Activated CD4-positive, alpha-beta T cell treated with anti-CD3 and anti-CD28 coated beads, Interleukin-2, Interleukin-6, amounts not matched to agents 100 ng/mL and 50 ng/mL, durations not matched to agents 16 hours and 8 hours (primary cell): ENCODE results near the gene GARIN5A.
A peak's percentile ranks its signal among the peaks of the same experiment; 100 is the strongest.

Source experiments
- DNase-seq: peaks from one replicate; pipeline ENCODE4 v3.0.0-alpha.2; 2020

Gene GARIN5A

DNA sequence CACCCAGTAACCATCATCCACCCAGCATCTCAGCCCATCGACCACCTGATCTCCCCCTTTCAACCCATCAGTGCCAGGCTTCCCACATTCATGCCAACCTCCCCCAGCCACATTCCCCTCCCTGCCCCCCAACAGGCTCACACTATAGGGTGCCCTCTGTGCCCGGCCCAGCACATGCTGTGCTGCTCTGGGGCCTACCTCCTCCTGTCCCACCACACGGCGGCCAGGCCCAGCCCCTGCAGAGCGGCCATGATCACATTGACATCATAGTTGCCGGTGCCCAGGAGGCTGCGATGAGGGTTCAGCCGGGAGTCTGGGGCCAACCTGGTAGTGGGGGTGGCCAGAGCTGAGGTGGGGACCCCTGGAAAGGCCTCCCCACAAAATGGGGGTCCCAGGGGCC lies 30.7 kb upstream of the GARIN5A start:
- no peak for DNase-seq

DNA sequence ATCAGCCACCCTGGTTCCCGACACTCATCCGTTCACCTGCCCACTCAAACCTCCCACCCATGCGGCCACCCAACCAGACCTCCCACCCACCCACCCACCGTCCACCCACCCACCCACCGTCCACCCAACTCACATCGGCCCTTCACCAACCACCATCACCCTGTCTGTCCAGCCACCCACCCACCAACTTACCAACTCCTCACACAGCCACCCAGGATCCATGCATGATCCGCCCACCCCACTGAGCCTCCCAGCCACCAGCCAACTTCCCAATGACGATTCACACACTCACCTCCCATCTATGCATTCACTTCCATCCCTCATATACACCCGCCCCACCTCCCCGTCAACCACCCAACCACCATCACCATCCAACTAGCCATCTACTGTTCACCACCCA lies 30.1 kb upstream of the GARIN5A start:
- DNase-seq = no peak

DNA sequence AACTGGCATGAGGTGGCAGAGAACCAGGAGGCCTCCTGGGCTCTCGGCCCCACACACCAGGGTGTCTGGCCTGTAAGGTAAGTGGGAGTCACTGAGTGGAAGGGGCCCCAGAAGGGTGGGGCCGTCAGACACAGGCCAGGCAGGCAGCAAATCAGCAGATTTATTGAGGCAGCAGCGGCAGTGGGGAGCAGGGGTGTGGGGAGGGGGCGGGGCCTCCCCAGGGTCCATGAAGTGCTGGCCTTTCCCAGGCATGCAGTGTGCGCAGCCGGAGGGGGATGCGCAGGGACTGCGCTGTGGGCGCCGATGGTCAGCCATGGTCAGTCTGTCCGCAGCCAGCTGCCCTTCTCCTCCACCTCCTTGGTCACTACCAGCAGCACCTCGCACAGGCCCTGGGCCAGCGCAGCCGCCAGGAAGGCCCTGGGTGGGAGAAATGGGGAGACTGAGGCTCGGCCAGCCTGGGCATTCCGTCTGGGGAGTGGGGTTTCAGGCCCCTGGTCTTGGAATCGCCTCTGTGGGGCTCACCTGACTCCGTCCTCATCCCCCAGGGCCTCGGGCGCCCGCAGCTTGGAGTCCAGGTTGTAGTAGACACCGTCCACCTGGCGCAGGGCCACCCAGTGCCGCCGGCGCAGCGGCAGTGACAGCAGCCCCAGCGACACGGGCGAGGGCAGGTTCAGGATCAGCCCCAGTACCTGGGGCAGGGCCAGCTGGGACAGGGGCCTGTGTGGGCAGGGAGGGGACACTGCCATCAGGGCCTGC lies 29.4 kb upstream of the GARIN5A start:
- DNase-seq = no peak

DNA sequence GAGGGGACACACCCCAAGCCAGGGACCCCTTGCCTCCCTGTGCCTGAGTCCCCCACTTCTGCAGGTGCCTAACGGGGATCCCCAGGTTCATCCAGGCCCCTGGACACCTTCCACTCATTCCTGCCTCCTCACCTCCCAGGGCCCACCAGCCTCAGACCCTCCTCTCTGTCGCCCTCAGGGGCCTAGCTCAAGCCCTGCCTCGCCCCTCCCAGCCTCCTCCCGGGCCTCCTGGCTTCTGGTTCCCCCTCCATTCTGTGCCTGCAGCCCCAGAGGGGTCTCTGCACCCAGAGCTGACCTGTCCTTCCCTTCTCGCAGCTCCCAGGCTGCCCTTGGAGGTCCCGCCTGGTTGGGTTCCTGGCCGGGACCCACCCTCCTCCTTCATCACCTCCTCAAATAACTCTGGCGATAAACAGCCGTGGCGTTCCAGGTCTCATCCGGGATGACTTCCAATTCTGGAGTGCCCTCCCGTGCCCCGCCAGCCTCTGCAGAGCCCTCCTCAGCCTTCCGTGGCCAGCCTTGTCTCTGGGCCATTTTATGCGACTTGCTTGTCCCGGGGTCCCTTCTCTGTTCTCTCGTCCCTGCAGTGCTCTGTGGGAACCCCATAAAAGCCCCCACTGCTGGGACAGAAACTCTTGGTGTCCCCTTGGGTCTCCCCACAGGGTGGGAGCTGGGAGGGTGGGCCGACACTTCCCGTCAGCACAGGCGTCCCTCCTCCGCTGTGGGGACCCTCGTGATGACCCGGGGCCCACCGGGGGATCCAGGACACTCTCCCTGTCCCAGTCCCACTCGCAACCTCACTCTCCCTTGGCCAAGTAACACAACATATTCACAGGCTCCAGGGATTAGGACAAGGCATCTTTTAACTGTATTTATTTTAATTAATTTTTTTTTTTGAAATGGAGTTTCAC lies 25.2 kb upstream of the GARIN5A start:
- no peak for DNase-seq

DNA sequence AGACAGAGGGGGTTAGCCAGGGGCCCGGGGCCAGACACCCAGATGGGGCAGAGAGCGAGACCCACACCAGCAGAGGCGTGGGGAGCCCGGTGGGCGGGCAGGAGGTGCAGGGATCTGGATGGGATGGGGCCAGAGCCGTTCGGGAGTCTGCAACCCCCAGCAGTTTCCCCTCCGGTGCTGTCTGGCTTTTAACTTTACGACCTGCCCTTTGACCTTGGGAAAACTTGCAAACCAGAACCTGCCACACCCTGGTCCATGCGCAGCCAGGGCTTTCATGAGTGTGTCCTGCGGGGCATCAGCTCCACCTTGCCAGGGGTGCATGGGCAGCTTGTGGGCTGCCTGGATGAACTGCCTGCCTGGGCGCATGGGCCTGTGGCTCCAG lies 24.5 kb upstream of the GARIN5A start:
- DNase-seq = no peak

DNA sequence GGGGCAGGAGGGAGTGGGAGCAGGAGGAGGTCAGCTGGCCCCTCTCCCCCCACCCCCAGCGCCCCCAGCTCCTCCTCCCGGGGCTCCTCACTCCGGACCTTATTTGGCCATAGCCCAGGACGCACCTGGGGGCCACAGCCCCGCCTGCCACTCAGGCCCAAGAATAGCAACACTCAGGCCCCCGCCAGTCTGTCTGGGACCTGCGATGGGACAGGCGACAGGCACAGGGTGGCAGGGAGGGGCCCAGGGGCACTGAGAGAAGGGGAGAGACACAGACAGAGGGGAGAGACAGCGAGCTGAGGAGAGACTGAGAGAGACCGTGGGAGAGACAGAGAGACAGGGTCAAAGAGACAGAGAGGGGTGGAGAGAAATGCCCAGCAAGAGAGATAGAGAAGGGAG lies 24.1 kb upstream of the GARIN5A start:
- no peak for DNase-seq

DNA sequence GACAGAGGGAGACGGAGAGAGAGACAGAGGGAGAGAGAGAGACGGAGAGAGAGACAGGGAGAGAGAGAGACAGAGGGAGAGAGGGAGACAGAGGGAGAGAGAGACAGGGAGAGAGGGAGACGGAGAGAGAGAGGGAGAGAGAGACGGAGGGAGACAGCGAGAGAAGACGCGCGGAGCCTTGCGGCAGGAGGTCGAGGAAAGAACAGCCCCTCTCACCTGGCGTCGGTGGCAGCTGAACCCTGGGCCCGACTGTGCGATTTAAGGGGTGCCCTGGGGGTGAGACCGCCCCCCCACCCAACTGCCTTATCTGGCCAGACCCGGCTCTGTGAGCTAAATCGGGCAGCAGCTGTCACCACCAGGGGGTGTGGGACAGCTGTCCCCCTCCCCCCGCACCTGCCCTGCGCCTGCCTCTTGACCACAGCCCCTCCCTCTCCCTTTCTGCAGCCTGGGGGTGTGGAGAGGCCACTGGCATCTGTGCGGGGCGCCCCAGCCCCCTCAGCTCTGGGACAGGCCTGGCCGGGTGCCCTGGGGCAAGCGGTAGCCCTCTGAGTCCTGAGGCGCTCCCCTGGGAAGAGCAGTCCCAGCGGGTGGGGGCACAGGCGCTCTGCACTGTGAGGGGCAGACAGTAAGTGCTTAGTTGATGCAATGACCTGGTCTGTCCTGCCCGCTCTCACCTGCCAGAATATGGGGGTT lies 23.6 kb upstream of the GARIN5A start:
- no peak for DNase-seq

DNA sequence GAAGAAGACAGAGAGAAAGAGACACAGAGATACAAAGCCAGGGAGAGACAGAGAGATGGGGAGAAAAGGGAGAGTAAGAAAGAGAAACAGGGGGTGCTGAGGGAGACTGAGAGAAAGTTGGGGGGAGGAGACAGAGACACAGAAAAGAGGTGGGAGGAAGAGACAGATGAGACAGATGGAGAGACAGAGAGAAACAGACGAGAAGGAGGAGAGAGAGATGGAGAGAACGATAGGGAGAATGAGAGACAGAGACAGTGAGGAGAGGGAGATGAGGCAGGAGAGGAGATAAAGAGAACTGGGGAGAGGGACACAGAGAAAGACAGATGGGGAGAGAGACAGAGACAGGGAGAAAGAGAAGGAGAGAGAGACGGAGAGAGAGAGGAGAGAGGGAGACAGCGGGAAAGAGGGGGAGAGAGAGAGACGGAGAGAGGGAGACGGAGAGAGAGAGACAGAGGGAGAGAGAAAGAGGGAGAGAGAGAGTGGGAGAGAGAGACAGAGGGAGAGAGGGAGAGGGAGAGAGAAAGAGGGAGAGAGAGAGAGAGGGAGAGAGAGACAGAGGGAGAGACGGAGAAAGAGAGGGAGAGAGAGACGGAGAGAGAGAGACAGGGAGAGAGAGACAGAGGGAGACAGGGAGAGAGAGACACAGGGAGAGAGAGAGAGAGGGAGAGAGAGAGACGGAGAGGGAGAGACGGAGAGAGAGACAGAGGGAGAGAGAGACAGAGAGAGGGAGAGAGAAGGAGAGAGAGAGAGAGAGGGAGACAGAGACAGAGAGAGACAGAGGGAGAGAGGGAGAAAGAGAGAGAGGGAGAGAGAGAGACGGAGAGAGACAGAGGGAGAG lies 21.8 kb upstream of the GARIN5A start:
- no peak for DNase-seq

DNA sequence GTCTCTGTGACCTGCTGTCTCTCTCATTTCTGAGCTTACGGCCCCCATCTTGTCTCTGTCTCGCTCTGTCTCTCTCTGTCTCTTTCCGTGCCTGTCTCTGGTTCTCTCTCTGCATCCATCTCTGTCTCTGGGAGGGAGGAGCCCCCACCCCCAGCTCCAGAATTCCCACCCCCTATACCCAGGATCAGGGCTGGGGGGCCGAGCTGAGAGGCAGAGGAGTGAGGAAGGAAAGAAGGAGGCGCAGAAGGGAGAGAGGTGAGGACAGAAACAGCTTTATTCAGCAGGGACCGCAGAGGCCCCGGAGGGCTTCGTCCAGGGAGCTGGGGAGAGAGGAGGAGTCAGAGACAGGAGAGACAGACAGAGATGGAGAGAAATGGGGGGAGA lies 20.4 kb upstream of the GARIN5A start:
- DNase-seq = no peak

DNA sequence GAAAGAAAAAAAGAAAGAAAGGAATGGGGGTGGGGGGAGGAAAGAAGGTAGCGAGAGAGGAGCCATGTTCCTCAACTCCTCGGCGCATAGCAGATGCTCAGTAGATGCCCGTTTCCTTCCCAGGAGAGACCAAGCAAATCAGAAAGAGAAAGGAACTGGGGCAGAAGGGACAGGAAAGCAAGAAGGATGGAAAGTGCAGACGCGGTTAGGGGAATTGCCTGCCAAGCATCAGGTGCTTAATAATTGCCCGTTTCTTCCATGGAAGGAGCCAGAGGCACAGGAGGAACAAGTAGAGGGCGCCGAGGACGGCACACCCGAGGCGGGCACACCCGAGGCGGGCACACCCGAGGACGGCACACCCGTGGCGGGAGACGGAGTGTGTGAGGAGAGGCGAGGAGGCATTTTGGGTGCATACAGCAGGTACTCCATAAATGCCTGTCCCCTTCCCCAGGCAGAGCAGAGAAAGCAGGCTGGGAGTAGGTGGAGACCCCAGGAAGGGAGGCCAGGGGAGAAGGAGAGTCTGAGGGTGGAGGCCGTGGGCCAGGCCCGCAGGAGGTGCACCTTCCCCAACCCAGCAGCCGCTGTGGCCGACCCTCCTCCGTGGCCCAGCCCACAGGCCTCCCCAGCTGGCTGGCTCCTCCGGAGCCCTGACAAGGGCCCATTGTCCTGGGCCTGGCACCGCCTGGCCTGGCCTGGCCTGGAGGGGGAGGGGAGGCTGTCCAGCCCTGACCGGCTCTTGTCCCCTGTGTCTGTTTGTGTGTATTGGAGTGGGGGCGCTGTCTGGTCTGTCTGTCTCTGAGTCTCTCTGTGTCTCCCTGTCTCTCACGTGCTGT lies 19.8 kb upstream of the GARIN5A start:
- DNase-seq = no peak

DNA sequence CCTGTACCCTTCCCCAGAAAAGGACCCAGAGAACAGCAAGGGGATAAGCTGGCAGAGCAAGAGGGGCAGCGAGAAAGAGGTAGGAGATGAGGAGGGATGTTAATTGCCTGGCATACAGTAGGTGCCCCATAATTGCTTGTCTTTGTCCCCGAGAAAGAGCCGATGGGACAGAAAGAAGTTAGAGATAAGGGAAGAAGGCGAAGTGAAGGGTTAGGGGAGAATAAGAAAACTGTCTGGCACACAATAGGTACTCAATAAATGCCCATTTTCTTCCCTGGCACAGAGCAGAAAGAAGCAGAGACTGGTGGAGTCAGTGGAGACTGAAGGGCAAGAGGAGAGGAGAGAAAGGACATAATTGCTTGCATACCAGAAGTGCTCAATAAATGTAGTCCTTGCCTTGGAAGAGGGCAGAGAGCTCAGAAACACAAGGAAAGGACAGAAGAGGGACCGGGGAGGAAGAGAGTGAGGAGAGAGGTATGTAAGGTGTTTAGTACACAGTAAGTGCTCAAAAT lies 18.4 kb upstream of the GARIN5A start:
- no peak for DNase-seq

DNA sequence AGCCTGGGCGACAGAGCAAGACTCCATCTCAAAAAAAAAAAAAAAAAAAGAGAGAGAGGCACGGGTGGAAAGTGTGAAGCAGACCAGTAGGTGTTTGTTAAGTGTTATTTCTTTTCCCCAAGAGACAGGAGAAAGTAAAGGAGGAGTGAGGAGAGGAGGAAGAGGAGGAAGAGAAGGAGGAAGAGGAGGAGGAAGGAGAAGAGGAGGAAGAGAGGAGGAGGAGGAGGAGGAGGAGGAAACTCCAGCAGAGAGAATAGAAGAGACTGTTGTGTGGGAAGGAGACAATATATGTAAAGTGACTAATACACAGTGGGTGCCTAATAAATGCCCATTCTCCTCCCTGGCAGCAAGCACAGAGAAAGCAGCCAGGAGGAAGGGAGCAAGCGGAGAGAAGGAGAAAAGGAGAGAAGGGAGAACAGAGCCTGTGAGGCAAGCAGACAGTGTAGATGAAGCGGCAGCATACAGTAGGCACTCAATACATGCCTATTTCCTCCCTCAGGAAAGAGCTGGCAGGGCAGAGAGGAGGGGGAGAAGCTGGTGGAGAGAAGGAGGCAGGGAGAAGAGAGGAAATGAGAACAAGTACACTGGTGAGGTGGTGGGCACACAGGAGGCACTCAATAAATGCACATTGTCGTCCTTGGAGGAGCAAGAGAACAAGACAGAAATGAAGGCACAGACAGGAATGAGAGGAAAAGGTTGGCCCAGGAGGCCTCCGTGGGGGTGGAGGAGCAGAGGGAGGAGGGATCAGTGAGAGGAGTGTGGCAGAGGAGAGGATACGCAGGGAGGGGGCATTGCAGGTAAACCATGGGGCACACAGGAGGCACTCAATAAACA lies 17.8 kb upstream of the GARIN5A start:
- no peak for DNase-seq

DNA sequence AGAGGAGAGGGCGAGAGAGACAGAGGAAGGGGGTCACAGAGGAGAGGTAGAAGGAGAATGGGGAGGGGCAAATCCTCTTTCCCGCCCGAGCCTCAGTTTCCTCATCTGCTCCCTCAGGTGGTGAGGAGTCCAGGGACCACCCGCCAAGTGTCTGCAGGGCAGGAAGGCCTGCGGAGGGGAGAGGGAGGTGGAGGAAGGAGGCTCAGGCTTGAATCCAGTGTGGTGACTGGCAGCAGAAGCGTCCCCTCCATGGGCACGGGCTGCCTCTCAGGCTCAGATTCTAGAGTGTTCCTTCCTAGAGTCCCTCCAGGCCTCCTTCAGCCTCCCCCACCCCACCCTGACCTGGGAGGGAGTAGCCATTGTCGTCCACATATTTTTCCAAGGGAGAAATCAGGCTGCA lies 16.5 kb upstream of the GARIN5A start:
- no peak for DNase-seq

DNA sequence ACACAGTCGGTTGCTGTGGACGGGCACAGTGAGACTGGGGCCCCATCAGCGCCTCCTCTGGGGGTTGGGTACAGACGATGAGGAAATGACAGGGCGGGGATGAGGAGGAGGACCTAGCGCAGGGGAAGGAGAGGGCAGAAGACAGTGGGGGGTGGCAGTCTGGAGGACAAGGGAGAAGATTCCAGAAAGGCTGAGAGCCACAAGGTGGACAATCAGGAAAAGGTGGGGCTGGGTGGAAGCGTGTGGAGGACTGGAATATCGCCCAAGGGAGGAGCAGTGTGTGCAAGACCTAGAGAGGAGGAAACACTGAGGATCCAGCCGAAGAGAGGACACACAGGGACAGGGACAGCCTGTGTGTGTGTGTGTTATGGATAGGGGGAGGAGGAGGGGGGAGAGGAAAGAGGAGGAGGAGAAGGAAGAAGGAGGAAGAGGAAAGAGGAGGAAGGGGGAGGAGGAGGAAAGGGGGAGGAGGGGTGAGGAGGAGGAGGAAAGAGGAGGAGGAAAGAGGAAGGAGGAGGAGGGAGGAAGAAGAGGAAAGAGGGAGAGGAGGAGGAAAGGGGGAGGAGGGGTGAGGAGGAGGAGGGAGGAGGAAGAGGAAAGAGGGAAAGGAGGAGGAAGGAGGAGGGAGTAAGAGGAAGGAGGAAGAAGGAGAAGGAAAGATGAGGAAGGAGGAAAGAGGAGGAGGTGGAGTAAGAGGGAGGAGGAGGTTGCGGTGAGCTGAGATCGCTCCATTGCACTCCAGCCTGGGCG lies 15.8 kb upstream of the GARIN5A start:
- DNase-seq = peak; percentile 23

DNA sequence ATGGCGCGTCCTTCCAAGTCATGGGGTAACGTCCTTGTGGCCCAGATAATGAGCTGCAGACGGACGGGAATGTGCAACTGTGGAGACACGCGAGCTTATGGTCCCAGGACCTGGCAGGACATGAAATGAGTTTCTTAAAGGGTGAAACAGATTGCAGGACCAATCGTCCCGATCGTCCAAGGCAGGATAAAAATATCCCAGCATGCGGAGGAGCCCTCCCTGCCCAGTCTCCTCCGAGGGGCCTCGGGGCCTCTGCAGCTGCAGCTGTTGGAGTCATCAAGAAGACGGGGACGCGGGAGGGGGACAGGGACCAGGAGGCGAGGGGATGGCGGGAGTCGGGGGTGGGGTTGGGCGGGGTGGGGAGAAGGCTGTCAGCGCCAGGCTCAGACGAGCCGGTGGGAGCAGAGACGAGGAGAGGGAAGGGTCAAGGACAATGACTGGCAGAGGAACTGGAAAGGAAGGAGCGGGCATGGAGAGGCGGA lies 14.4 kb upstream of the GARIN5A start:
- no peak for DNase-seq

DNA sequence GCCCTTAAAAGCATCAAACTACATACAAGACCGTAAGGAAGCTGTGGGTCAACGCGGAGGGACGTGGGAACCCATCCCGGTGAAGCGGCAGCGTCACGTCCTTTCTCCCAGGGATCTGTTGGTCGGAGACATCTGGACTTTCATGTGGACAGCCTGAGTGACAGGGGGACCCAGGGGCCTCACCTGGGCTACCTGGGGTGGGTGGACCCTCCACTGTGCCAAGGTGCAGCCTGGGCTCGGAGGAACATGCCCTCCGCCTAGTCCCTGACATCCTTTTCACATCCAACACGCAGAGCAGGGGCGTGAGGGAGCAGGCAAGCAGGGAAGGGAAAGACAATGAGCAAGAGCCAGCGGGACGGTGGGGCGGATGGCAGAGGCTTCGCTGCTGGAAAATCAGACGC lies 13.8 kb upstream of the GARIN5A start:
- DNase-seq = no peak

DNA sequence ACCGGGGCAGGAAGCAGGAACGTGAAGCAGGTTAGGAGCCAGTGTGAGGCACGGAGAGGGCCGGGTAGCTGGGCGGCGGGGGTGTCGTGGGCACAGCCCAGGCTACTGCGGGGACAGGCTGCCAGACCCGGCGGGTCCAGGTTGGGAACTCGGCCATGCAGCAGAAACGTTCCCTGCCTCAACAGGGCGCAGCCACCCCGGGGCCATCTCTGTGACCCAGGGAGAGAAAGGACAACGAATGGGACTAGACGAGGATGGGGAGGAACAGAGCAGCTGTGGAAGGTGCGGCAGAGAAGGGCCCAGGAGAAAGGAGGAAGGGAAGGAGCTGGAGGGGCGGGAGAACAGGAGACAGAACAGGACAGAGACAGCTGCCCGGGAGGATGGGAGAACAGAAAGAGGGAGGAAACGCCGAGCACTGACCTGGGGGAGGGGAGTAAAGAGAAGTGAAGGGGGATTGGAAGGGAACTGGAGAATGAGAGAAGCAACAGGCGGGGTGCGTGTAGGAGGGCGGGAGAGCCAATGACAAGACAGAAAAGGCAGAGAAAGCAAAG lies 12.9 kb upstream of the GARIN5A start:
- no peak for DNase-seq

DNA sequence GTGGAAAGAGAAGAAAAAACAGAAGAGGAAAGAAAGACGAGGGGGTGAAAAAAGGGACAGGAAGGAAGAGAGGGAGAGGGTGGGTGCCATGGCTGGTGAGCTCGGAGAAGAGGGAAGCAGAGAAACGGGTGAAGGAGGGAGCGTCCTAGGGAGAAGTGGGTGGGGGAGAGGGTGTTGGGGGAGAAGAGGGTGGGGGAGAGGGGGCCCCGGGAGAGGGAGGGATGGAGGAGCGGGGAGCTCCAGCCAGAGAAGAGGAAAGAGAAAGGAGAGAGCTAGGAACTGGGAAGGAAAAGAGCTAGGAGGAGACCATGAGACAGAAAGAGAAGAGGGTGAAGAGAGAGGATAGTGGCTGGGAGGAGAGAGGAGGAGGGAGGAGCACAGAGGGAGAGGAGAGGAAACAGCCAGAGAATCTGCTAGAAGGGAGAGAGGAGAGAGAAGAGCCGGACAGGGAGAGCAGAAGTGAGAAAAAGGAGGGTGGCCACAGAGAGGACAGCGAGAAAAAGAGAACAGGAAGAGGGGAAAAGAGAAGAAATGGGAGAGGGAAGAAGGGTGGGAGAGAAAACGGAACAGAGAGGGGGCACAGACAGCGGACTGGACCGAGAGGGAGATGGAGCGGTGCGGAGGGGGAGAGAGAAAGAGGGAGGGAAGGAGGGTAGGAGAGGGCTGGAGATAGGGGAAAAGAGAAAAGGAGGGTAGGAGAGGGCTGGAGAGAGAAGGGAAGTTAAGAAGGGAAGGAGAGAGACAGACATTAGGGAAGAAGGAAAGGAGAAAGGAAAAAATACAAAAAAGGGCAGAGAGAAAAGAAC lies 11.9 kb upstream of the GARIN5A start:
- no peak for DNase-seq
